GM12892 (cell line): ENCODE data around the gene TGFBI.

ENCODE experiments used
- POLR2A ChIP-seq: IDR thresholded peaks from 2 replicates; pipeline ENCODE4 v1.6.1; 2011; ENCODE audit warnings: low read depth, low read length, control low read depth
- POLR2AphosphoS5 ChIP-seq: IDR thresholded peaks from 2 replicates; pipeline ENCODE4 v1.6.1; 2011; ENCODE audit warnings: low read depth, low read length, control low read depth

DNA sequence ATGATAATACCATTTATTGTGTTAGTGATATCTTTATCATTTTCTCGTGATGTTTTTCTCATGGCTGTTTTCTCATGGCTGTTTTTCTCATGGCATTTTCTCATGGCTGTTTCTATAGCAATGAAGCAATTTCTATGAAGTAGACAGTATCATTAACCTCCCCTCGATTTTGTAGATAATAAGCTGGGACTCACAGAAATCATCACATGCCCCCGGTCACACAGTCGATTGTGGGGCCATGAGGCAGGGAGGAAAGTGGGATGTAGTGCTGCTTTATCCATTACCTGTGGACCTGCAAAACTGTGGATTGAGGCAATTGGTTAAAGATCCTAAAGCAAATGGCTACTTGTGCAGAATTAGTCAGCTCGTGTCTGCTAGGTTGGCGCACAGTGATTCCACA is 47.3 kb downstream of the TGFBI start:
- TF ChIP-seq POLR2AphosphoS5 (no peak), POLR2A (no peak)
